ENCODE measurements around the gene LUZP4. TPM values are rescaled to one million over a fixed set of nuclear protein-coding genes. Genes with fewer than 3 reads are reported as not detected.

LUZP4 gene
- total and polyA plus RNA-seq, 2 donors = not detected

GRCh38 chrX:115348446-115349225 lies 59.1 kb downstream of the LUZP4 start:
- no peaks in the 10 kb centered on the region for H3K4me1 ChIP-seq (ENCODE audit: control insufficient read depth in 2 of 2, insufficient read depth in 2 of 2, low read length in 2 of 2)
- no peaks in the 10 kb centered on the region for H3K36me3 ChIP-seq (ENCODE audit: control insufficient read depth in 2 of 2, insufficient read depth in 2 of 2, low read length in 1 of 2)
- no peak for DNase-seq (ENCODE audit: low read depth in 6 of 9, low spot score in 9 of 9)
- H3K27me3 ChIP-seq (ENCODE audit: control insufficient read depth in 2 of 2, insufficient read depth in 1 of 2, low read length in 1 of 2) = no peaks in the 10 kb centered on the region
- no peaks in the 10 kb centered on the region for H3K9me3 ChIP-seq (ENCODE audit: control insufficient read depth in 2 of 2, insufficient read depth in 1 of 2, low read length in 1 of 2)
- H3K4me3 ChIP-seq (ENCODE audit: low read length in 2 of 2) = no peak overlapping the region
- 91% methylated on average over 7 of the region's 7 CpGs for WGBS
- H3K27ac ChIP-seq (ENCODE audit: low read depth in 1 of 2, low read length in 1 of 2) = no peak overlapping the region

- Histone ChIP-seq H3K27ac (ENCODE audit: low read depth in 1 of 2, low read length in 1 of 2) (no peak overlapping the region), H3K4me3 (ENCODE audit: low read length in 2 of 2) (no peak overlapping the region), H3K4me1 (ENCODE audit: control insufficient read depth in 2 of 2, insufficient read depth in 2 of 2, low read length in 2 of 2) (no peaks in the 10 kb centered on the region), H3K9me3 (ENCODE audit: control insufficient read depth in 2 of 2, insufficient read depth in 1 of 2, low read length in 1 of 2) (no peaks in the 10 kb centered on the region), H3K36me3 (ENCODE audit: control insufficient read depth in 2 of 2, insufficient read depth in 2 of 2, low read length in 1 of 2) (no peaks in the 10 kb centered on the region), H3K27me3 (ENCODE audit: control insufficient read depth in 2 of 2, insufficient read depth in 1 of 2, low read length in 1 of 2) (no peaks in the 10 kb centered on the region)
- 93% methylated on average over 10 of the region's 10 CpGs for WGBS
- no peak for DNase-seq (ENCODE audit: low read depth in 6 of 9, low spot score in 9 of 9)
Measured at GRCh38 chrX:115350711-115351381, 61.3 kb downstream of the LUZP4 start.

GRCh38 chrX:115356369-115356768 lies 66.9 kb downstream of the LUZP4 start:
- H3K4me3 ChIP-seq (ENCODE audit: low read length in 2 of 2) = no peak overlapping the region
- DNase-seq (ENCODE audit: low read depth in 6 of 9, low spot score in 9 of 9) = no peak
- H3K4me1 ChIP-seq (ENCODE audit: control insufficient read depth in 2 of 2, insufficient read depth in 2 of 2, low read length in 2 of 2) = no peaks in the 10 kb centered on the region
- no peaks in the 10 kb centered on the region for H3K36me3 ChIP-seq (ENCODE audit: control insufficient read depth in 2 of 2, insufficient read depth in 2 of 2, low read length in 1 of 2)
- no peaks in the 10 kb centered on the region for H3K9me3 ChIP-seq (ENCODE audit: control insufficient read depth in 2 of 2, insufficient read depth in 1 of 2, low read length in 1 of 2)
- no peak overlapping the region for H3K27ac ChIP-seq (ENCODE audit: low read depth in 1 of 2, low read length in 1 of 2)
- WGBS = over 99% methylated on average over 4 of the region's 4 CpGs
- H3K27me3 ChIP-seq (ENCODE audit: control insufficient read depth in 2 of 2, insufficient read depth in 1 of 2, low read length in 1 of 2) = no peaks in the 10 kb centered on the region

Other genes starting within 250 kb of the LUZP4 start
- not detected for gene RBMXL3, start 100.3 kb upstream of the LUZP4 start, total RNA-seq
- gene RBMXL3, start 100.3 kb upstream of the LUZP4 start, polyA plus RNA-seq = not detected
- 1.0 TPM for gene LRCH2, start 55.6 kb upstream of the LUZP4 start, total RNA-seq
- gene LRCH2, start 55.6 kb upstream of the LUZP4 start, polyA plus RNA-seq = 0.98 TPM